Measurements from ENCODE around the gene MAP3K2.

GRCh38 chr2:127358971-127359370, 28.8 kb downstream of the MAP3K2 start:
- TF ChIP-seq, protein P1, sequence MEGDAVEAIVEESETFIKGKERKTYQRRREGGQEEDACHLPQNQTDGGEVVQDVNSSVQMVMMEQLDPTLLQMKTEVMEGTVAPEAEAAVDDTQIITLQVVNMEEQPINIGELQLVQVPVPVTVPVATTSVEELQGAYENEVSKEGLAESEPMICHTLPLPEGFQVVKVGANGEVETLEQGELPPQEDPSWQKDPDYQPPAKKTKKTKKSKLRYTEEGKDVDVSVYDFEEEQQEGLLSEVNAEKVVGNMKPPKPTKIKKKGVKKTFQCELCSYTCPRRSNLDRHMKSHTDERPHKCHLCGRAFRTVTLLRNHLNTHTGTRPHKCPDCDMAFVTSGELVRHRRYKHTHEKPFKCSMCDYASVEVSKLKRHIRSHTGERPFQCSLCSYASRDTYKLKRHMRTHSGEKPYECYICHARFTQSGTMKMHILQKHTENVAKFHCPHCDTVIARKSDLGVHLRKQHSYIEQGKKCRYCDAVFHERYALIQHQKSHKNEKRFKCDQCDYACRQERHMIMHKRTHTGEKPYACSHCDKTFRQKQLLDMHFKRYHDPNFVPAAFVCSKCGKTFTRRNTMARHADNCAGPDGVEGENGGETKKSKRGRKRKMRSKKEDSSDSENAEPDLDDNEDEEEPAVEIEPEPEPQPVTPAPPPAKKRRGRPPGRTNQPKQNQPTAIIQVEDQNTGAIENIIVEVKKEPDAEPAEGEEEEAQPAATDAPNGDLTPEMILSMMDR (IDR thresholded peaks at IDR 0.05): no peak
- TF ChIP-seq POLR2A (IDR thresholded peaks at IDR 0.05): no peak

Data from suprapubic skin (tissue), 3 donors.